ENCODE measurements around the gene HEMGN. TPM values are rescaled to one million over a fixed set of nuclear protein-coding genes. Genes with fewer than 3 reads are reported as not detected.

HEMGN gene
- total and polyA plus RNA-seq, 2 experiments from 2014 or later = not detected

DNA sequence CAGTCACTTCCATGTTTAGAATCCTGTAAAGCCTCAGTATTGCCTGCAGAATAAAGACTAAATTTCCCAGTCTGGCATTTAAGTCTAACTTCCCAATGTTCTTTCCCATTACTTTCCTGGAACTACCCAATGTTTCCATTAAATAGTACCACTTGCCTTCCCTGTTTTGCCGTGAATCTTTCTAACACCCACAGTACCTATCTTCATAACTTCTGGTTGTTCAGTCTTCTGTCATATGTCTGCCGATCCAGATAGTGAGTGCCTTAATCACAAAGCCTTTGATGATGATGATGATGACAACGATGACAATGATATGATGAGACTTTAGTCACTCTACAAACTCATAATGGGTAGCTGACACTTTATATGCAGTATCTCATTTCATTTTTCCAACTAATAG is 6.6 kb upstream of the HEMGN start (continued):
- TF ChIP-seq, protein P1, sequence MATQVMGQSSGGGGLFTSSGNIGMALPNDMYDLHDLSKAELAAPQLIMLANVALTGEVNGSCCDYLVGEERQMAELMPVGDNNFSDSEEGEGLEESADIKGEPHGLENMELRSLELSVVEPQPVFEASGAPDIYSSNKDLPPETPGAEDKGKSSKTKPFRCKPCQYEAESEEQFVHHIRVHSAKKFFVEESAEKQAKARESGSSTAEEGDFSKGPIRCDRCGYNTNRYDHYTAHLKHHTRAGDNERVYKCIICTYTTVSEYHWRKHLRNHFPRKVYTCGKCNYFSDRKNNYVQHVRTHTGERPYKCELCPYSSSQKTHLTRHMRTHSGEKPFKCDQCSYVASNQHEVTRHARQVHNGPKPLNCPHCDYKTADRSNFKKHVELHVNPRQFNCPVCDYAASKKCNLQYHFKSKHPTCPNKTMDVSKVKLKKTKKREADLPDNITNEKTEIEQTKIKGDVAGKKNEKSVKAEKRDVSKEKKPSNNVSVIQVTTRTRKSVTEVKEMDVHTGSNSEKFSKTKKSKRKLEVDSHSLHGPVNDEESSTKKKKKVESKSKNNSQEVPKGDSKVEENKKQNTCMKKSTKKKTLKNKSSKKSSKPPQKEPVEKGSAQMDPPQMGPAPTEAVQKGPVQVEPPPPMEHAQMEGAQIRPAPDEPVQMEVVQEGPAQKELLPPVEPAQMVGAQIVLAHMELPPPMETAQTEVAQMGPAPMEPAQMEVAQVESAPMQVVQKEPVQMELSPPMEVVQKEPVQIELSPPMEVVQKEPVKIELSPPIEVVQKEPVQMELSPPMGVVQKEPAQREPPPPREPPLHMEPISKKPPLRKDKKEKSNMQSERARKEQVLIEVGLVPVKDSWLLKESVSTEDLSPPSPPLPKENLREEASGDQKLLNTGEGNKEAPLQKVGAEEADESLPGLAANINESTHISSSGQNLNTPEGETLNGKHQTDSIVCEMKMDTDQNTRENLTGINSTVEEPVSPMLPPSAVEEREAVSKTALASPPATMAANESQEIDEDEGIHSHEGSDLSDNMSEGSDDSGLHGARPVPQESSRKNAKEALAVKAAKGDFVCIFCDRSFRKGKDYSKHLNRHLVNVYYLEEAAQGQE (IDR thresholded peaks at IDR 0.05; ENCODE audit: unreplicated experiment) = no peak
- no peak for TF ChIP-seq POLR2AphosphoS5 (IDR thresholded peaks at IDR 0.05; ENCODE audit: low read depth)
- TF ChIP-seq JUNB (IDR thresholded peaks at IDR 0.05; ENCODE audit: unreplicated experiment) = no peak
- TF ChIP-seq CREB1 (CRISPR knock-in tag; IDR thresholded peaks at IDR 0.05; ENCODE audit: low read depth) = no peak
- TF ChIP-seq STAT1 (IDR thresholded peaks at IDR 0.05; ENCODE audit: unreplicated experiment) = no peak
- no peak for TF ChIP-seq ZNF331 (CRISPR knock-in tag; IDR thresholded peaks at IDR 0.05; ENCODE audit: low read depth)
- TF ChIP-seq, protein P2, sequence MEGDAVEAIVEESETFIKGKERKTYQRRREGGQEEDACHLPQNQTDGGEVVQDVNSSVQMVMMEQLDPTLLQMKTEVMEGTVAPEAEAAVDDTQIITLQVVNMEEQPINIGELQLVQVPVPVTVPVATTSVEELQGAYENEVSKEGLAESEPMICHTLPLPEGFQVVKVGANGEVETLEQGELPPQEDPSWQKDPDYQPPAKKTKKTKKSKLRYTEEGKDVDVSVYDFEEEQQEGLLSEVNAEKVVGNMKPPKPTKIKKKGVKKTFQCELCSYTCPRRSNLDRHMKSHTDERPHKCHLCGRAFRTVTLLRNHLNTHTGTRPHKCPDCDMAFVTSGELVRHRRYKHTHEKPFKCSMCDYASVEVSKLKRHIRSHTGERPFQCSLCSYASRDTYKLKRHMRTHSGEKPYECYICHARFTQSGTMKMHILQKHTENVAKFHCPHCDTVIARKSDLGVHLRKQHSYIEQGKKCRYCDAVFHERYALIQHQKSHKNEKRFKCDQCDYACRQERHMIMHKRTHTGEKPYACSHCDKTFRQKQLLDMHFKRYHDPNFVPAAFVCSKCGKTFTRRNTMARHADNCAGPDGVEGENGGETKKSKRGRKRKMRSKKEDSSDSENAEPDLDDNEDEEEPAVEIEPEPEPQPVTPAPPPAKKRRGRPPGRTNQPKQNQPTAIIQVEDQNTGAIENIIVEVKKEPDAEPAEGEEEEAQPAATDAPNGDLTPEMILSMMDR (conservative IDR thresholded peaks at IDR 0.05; ENCODE audit: low read depth in 2 of 2) = no peak
- no peak for TF ChIP-seq EZH2phosphoT487 (IDR thresholded peaks at IDR 0.05; ENCODE audit: unreplicated experiment)
- TF ChIP-seq, protein P3, sequence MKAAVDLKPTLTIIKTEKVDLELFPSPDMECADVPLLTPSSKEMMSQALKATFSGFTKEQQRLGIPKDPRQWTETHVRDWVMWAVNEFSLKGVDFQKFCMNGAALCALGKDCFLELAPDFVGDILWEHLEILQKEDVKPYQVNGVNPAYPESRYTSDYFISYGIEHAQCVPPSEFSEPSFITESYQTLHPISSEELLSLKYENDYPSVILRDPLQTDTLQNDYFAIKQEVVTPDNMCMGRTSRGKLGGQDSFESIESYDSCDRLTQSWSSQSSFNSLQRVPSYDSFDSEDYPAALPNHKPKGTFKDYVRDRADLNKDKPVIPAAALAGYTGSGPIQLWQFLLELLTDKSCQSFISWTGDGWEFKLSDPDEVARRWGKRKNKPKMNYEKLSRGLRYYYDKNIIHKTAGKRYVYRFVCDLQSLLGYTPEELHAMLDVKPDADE (IDR thresholded peaks at IDR 0.05) = no peak
- TF ChIP-seq EZH2 (IDR thresholded peaks at IDR 0.05; ENCODE audit: low read depth, unreplicated experiment) = no peak
- no peak for TF ChIP-seq ZNF114 (CRISPR knock-in tag; IDR thresholded peaks at IDR 0.05)

DNA sequence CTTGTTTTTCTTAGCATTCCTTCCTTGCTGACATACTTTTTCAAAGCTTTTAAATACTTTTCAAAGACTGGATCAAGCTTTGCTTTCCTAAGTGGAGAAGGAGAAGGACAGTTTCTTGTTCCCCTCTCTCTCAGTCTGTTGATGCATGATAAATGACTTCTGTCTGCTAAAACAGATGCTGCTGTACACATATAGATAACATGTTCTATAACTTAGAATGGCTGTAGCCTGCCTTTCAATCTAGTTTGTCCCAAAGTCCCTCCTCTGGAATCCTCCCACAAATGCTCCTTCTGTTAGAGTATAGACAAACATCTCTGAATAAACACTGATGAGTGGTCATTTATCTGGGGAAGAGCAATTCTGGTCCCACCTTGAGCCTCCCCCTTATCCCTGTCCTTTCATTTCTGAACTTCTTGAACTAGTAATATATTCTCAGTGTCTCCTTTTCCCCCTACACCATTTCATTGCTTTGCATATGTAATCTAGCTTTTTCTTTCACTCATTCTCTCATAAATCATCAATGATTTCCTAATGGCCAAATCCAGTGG is 5.4 kb upstream of the HEMGN start:
- Histone ChIP-seq H3K4me3 (no peak overlapping the region), H3K27me3 (ENCODE audit: insufficient read depth) (peaks cover 69% of the 10 kb centered on the region), H3K9me2 (ENCODE audit: insufficient read depth) (no peaks in the 10 kb centered on the region), H3K36me3 (ENCODE audit: insufficient read depth) (no peaks in the 10 kb centered on the region), H3K4me2 (no peak overlapping the region), H3K4me1 (ENCODE audit: insufficient read depth) (no peaks in the 10 kb centered on the region), H2AFZ (no peak overlapping the region), H3K27ac (ENCODE audit: low read depth) (no peak overlapping the region), H3F3A (replicated peaks; ENCODE audit: low read depth) (no peaks in the 10 kb centered on the region), H4K20me1 (replicated peaks; ENCODE audit: insufficient read depth) (0 out of 2 replicates have a peak, but pooled peaks cover 7% of the 10 kb centered on the region), H3K79me2 (replicated peaks; ENCODE audit: insufficient read depth) (no peaks in the 10 kb centered on the region)
- H3K9me3 Mint-ChIP-seq = no peaks in the 10 kb centered on the region
- peaks cover 6% of the 10 kb centered on the region for H3K27me3 Mint-ChIP-seq (ENCODE audit: insufficient read depth, low read depth, poor library complexity)
- no peaks in the 10 kb centered on the region for H3K4me1 Mint-ChIP-seq
- DNase-seq (ENCODE audit: low spot score) = no peak
- no peak overlapping the region for H3K27ac Mint-ChIP-seq
- no peak for ATAC-seq
- no peak overlapping the region for H3K4me3 Mint-ChIP-seq
- no peaks in the 10 kb centered on the region for H3K36me3 Mint-ChIP-seq (ENCODE audit: low read depth)
- TF ChIP-seq, protein P2 (conservative IDR thresholded peaks at IDR 0.05; ENCODE audit: low read depth in 2 of 2) = no peak
- TF ChIP-seq, protein P3 (IDR thresholded peaks at IDR 0.05) = no peak
- TF ChIP-seq POLR2AphosphoS5 (IDR thresholded peaks at IDR 0.05; ENCODE audit: low read depth) (no peak), EZH2 (IDR thresholded peaks at IDR 0.05; ENCODE audit: low read depth, unreplicated experiment) (no peak), JUNB (IDR thresholded peaks at IDR 0.05; ENCODE audit: unreplicated experiment) (no peak)
